PFSK-1 (cell line): ENCODE results near the gene PGAP3.

Experiments
- FOXP2 ChIP-seq: optimal IDR thresholded peaks from 2 replicates; pipeline ENCODE3; 2011; ENCODE audit warnings: borderline replicate concordance, control low read depth, inconsistent platforms; ENCODE audit not compliant: insufficient read depth; ENCODE audit errors: extremely low read length, extremely low read depth
- POLR2AphosphoS5 ChIP-seq: IDR thresholded peaks from 2 replicates; pipeline ENCODE4 v1.6.1; 2012; ENCODE audit warnings: low read depth, mild to moderate bottlenecking, control low read depth, low read length, moderate library complexity
- SIN3A ChIP-seq: IDR thresholded peaks from 2 replicates; pipeline ENCODE4 v1.6.1; 2012; ENCODE audit warnings: mild to moderate bottlenecking, low read length, moderate library complexity, borderline replicate concordance; ENCODE audit not compliant: insufficient read depth
- TAF1 ChIP-seq: IDR thresholded peaks from 2 replicates; pipeline ENCODE4 v1.6.1; 2012; ENCODE audit warnings: low read length, control low read depth, borderline replicate concordance; ENCODE audit not compliant: insufficient read depth
- TF ChIP-seq, protein P1 (sequence below), 2 experiments: IDR thresholded peaks; 2 replicates each; pipeline versions ENCODE4 v1.6.1 to v1.8.0; 2011 to 2012; ENCODE audit warnings: low read depth in 2 of 2, low read length in 2 of 2, control low read depth in 1 of 2, inconsistent platforms in 1 of 2, mild to moderate bottlenecking in 1 of 2, moderate library complexity in 1 of 2; ENCODE audit not compliant: insufficient read depth in 1 of 2

Gene PGAP3

GRCh38 chr17:39672522-39673334 is 15.1 kb downstream of the PGAP3 start:
- TF ChIP-seq TAF1 (no peak), SIN3A (no peak), POLR2AphosphoS5 (no peak), FOXP2 (no peak)
- TF ChIP-seq, protein P1, sequence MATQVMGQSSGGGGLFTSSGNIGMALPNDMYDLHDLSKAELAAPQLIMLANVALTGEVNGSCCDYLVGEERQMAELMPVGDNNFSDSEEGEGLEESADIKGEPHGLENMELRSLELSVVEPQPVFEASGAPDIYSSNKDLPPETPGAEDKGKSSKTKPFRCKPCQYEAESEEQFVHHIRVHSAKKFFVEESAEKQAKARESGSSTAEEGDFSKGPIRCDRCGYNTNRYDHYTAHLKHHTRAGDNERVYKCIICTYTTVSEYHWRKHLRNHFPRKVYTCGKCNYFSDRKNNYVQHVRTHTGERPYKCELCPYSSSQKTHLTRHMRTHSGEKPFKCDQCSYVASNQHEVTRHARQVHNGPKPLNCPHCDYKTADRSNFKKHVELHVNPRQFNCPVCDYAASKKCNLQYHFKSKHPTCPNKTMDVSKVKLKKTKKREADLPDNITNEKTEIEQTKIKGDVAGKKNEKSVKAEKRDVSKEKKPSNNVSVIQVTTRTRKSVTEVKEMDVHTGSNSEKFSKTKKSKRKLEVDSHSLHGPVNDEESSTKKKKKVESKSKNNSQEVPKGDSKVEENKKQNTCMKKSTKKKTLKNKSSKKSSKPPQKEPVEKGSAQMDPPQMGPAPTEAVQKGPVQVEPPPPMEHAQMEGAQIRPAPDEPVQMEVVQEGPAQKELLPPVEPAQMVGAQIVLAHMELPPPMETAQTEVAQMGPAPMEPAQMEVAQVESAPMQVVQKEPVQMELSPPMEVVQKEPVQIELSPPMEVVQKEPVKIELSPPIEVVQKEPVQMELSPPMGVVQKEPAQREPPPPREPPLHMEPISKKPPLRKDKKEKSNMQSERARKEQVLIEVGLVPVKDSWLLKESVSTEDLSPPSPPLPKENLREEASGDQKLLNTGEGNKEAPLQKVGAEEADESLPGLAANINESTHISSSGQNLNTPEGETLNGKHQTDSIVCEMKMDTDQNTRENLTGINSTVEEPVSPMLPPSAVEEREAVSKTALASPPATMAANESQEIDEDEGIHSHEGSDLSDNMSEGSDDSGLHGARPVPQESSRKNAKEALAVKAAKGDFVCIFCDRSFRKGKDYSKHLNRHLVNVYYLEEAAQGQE (IDR thresholded peaks at IDR 0.05; ENCODE audit: insufficient read depth in 1 of 2, low read depth in 2 of 2, low read length in 2 of 2) = no peak

DNA sequence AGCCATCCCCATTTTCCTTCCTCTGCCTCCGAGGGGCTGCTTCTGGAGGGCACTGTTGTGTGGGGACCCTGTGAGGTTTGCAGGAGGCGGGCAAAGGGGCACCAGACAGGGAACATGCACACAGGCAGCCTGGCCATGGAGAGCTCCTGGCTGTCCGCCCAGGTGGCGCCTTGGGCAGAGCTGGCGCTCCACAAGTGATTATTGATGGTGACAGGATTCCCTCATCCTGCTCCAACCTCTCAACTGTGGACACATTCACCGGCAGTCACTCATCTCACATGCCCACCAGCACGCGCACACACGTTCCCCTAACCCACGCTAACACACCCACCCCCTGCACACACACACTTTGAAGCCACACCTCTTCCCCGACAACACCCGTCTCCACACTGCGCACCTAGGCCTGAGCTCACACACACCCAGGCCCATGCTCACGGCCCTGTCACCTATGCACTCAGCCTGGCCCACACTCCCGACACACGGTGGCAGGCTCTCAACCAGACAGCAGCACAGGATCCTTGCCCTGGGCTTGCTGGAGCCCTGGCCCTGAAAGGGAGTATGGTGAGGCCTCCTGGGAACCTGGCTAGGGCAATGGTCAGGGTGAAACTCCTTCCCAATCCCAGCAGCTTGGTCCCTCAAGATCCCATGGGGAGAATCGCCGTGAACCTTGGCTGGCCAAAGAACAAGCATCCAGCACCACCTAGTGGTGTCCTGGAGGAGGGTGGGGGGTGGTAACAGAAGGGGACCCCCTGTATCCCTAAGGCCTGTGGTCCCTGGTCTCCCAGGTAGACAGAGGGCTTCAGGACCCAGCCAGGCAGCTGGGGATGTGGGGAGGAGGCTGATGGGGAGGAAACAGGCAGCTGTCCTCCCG is 16.0 kb downstream of the PGAP3 start:
- TF ChIP-seq FOXP2 (no peak), POLR2AphosphoS5 (no peak), SIN3A (no peak), TAF1 (no peak)
- TF ChIP-seq, protein P1 (IDR thresholded peaks at IDR 0.05; ENCODE audit: insufficient read depth in 1 of 2, low read depth in 2 of 2, low read length in 2 of 2) = no peak

DNA sequence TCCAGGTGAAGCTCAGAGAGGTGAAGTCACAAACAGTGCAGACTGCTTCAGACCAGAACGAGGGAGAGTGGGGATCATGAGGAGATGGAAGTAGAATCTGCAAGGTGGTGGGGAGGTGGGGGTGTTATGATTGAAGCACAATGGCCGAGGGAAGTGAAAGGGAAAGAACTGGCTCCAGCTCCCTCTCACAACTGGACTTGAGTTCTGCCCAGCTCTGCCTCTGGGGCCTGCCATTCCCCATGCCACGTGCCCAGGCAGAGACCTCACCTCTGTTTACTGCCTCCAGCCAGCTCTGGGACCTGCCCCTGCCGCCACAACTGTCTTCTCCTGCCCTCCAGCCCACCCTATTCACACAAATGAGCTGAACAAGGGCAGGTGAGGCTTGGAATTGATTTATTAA is 17.1 kb downstream of the PGAP3 start:
- TF ChIP-seq, protein P1 (IDR thresholded peaks at IDR 0.05; ENCODE audit: insufficient read depth in 1 of 2, low read depth in 2 of 2, low read length in 2 of 2) = no peak
- no peak for TF ChIP-seq POLR2AphosphoS5
- no peak for TF ChIP-seq TAF1
- TF ChIP-seq SIN3A = no peak
- no peak for TF ChIP-seq FOXP2

GRCh38 chr17:39669897-39670735 is 17.7 kb downstream of the PGAP3 start:
- no peak for TF ChIP-seq SIN3A
- no peak for TF ChIP-seq TAF1
- TF ChIP-seq POLR2AphosphoS5 = no peak
- no peak for TF ChIP-seq FOXP2
- TF ChIP-seq, protein P1 (IDR thresholded peaks at IDR 0.05; ENCODE audit: insufficient read depth in 1 of 2, low read depth in 2 of 2, low read length in 2 of 2) = no peak
